K562 (cell line): ENCODE results near the gene TP53I3. TPM values are rescaled to one million over a fixed set of nuclear protein-coding genes. Genes with fewer than 3 reads are reported as not detected.

Experiments
- ARNT ChIP-seq, 2 experiments: fragments of 450-650 bp; IDR thresholded peaks; 2 replicates each; pipeline ENCODE4 v1.6.1; 2016; ENCODE audit warnings: mild to moderate bottlenecking in 1 of 2
- CEBPZ ChIP-seq: fragments of 150-350 bp; IDR thresholded peaks from 2 replicates; pipeline ENCODE4 v1.6.1; 2014; ENCODE audit warnings: low read depth, mild to moderate bottlenecking, low read length, borderline replicate concordance
- CHD2 ChIP-seq: IDR thresholded peaks from 2 replicates; pipeline ENCODE4 v1.6.1; 2011; ENCODE audit warnings: low read depth, low read length
- DDX20 ChIP-seq: fragments of 450-650 bp; IDR thresholded peaks from 2 replicates; pipeline ENCODE4 v1.6.1; 2016; ENCODE audit warnings: missing genetic modification characterization, low read depth, mild to moderate bottlenecking, missing compliant biosample characterization, moderate library complexity
- KLF10 ChIP-seq: fragments of 250-450 bp; sonication (Bioruptor Pico); IDR thresholded peaks from 2 replicates; pipeline ENCODE4 v1.6.1; 2021; ENCODE audit warnings: matching md5 sums
- NBN ChIP-seq: fragments of 450-650 bp; IDR thresholded peaks from 2 replicates; pipeline ENCODE4 v1.6.1; 2016; ENCODE audit warnings: low read depth, mild to moderate bottlenecking
- NKRF ChIP-seq: fragments of 450-650 bp; IDR thresholded peaks from 2 replicates; pipeline ENCODE4 v1.6.1; 2016; ENCODE audit warnings: borderline replicate concordance
- PHB ChIP-seq: fragments of 250-450 bp; sonication (Bioruptor Pico); IDR thresholded peaks from 2 replicates; pipeline ENCODE4 v1.5.0; 2021
- POLR2AphosphoS2 ChIP-seq: IDR thresholded peaks from 2 replicates; pipeline ENCODE4 v1.6.1; 2012; ENCODE audit warnings: low read length, improper control_type of control experiment
- PPARD ChIP-seq: fragments of 250-450 bp; sonication (Bioruptor Pico); IDR thresholded peaks from 2 replicates; pipeline ENCODE4 v1.8.0; 2022; ENCODE audit warnings: inconsistent platforms, mild to moderate bottlenecking, moderate library complexity
- PTTG1 ChIP-seq: fragments of 450-650 bp; IDR thresholded peaks from 2 replicates; pipeline ENCODE4 v1.6.1; 2016; ENCODE audit warnings: low read depth, mild to moderate bottlenecking, missing genetic modification characterization, missing compliant biosample characterization
- RBM17 ChIP-seq: fragments of 200-400 bp; formaldehyde crosslinking; IDR thresholded peaks from 2 replicates; pipeline ENCODE4 v1.6.1; 2017; ENCODE audit warnings: low read depth, mild to moderate bottlenecking, low read length, borderline replicate concordance
- RFX7 ChIP-seq: fragments of 250-450 bp; sonication (Bioruptor Pico); IDR thresholded peaks from 2 replicates; pipeline ENCODE4 v1.5.1; 2021; ENCODE audit warnings: mild to moderate bottlenecking
- SREBF2 ChIP-seq: sonication (generic); formaldehyde crosslinking; IDR thresholded peaks from 2 replicates; pipeline ENCODE4 v1.4.0; 2020; ENCODE audit warnings: mild to moderate bottlenecking, missing genetic modification reagents
- STAG1 ChIP-seq: sonication (generic); formaldehyde crosslinking; IDR thresholded peaks from 2 replicates; pipeline ENCODE4 v1.5.0; 2020; ENCODE audit warnings: missing genetic modification reagents, borderline replicate concordance
- STAT5B ChIP-seq: fragments of 250-450 bp; sonication (Bioruptor Pico); IDR thresholded peaks from 2 replicates; pipeline ENCODE4 v1.8.0; 2021; ENCODE audit warnings: mild to moderate bottlenecking, inconsistent platforms
- TCF7L2 ChIP-seq: fragments of 150-350 bp; IDR thresholded peaks from 2 replicates; pipeline ENCODE4 v1.6.1; 2016; ENCODE audit warnings: low read depth, mild to moderate bottlenecking, low read length, moderate library complexity
- ZFPM2 ChIP-seq: fragments of 250-450 bp; sonication (Bioruptor Pico); IDR thresholded peaks from 2 replicates; pipeline ENCODE4 v1.5.1; 2022; ENCODE audit warnings: mild to moderate bottlenecking
- ZNF165 ChIP-seq: fragments of 250-450 bp; sonication (Bioruptor Pico); IDR thresholded peaks from 2 replicates; pipeline ENCODE4 v1.4.0; 2020; ENCODE audit warnings: borderline replicate concordance
- ZNF184 ChIP-seq: sonication (generic); formaldehyde crosslinking; IDR thresholded peaks from 2 replicates; pipeline ENCODE4 v1.5.0; 2020; ENCODE audit warnings: missing genetic modification reagents
- ZNF197 ChIP-seq: fragments of 200-800 bp; sonication (Bioruptor generic); IDR thresholded peaks from 2 replicates; pipeline ENCODE4 v1.6.1; 2016; ENCODE audit warnings: low read depth, missing genetic modification characterization, missing compliant biosample characterization
- ZNF23 ChIP-seq: fragments of 250-450 bp; sonication (Bioruptor Pico); IDR thresholded peaks from 2 replicates; pipeline ENCODE4 v1.4.0; 2020; ENCODE audit warnings: mild to moderate bottlenecking
- ZNF282 ChIP-seq: sonication (generic); formaldehyde crosslinking; IDR thresholded peaks from 2 replicates; pipeline ENCODE4 v1.8.1; 2023; ENCODE audit warnings: missing genetic modification reagents
- ZNF316 ChIP-seq: fragments of 450-650 bp; IDR thresholded peaks from 2 replicates; pipeline ENCODE4 v1.6.1; 2016
- ZNF507 ChIP-seq: conservative IDR thresholded peaks from 2 replicates; pipeline ENCODE4 v1.6.1; 2017; ENCODE audit warnings: missing genetic modification characterization, missing compliant biosample characterization
- ZNF764 ChIP-seq: fragments of 250-450 bp; sonication (Bioruptor Pico); IDR thresholded peaks from 2 replicates; pipeline ENCODE4 v1.4.0; 2020; ENCODE audit warnings: low read depth, mild to moderate bottlenecking, moderate library complexity
- ZNF766 ChIP-seq: fragments of 200-800 bp; sonication (Bioruptor generic); conservative IDR thresholded peaks from 2 replicates; pipeline ENCODE4 v1.6.1; 2016; ENCODE audit warnings: missing genetic modification characterization, missing compliant biosample characterization
- polyA plus RNA-seq, 8 experiments: library from polyadenylated mRNA; depleted of rRNA in 4 of 8; stranded (reverse) in 5 of 8; unstranded in 3 of 8; fragments of >200 nt; fragmentation: Nextera tagmentation in 2 of 8; fragmentation: Illumina TruSeq in 1 of 8; extraction: Ambion mirVana in 2 of 8; extraction: Trizol in 1 of 8; gene quantifications; 2 replicates each; pipeline versions ENCODE4 v1.2.1 to v1.2.3, GENCODE V29; 2011 to 2014; ENCODE audit warnings: inconsistent platforms in 1 of 8, missing spikeins in 1 of 8
- total RNA-seq, 7 experiments: library from RNA; depleted of rRNA in 6 of 7; stranded (reverse); fragments of >200 nt in 6 of 7; fragmentation: Illumina TruSeq in 2 of 7; extraction: Trizol in 2 of 7; gene quantifications; 2 replicates each; pipeline versions ENCODE4 v1.2.1 to v1.2.3, GENCODE V29; 2011 to 2021; ENCODE audit warnings: low replicate concordance in 1 of 7

TP53I3 gene
- total and polyA plus RNA-seq, 9 of the 15 experiments (the other 6 are each of a cell fraction or from before 2014, with no cell fraction given), result 0.65 to 9.5 (median 5.6) TPM

- TF ChIP-seq PTTG1 (tag), result no peak
- TF ChIP-seq ZNF197, result no peak
- no peak for TF ChIP-seq ZNF184
- TF ChIP-seq KLF10 (CRISPR knock-in tag), result no peak
- TF ChIP-seq TCF7L2, result no peak
- no peak for TF ChIP-seq NBN
- peak; percentile 93 for TF ChIP-seq NKRF
- TF ChIP-seq RBM17, result no peak
- TF ChIP-seq CHD2, result peak; percentile 81
- TF ChIP-seq CEBPZ, result peak; percentile 68; the same call in 1 of the 2 replicates
- no peak for TF ChIP-seq ZNF165 (CRISPR knock-in tag)
- no peak for TF ChIP-seq PPARD (CRISPR knock-in tag)
- 0 out of 2 replicates have a peak, but pooled peaks have one; percentile 58 for TF ChIP-seq PHB (CRISPR knock-in tag)
- no peak for TF ChIP-seq DDX20 (tag)
- TF ChIP-seq RFX7 (CRISPR knock-in tag), result no peak
- peak; percentile 75; the same call in 1 of the 2 replicates for TF ChIP-seq POLR2AphosphoS2
- TF ChIP-seq ZNF282 (CRISPR knock-in tag), result no peak
- TF ChIP-seq STAT5B (CRISPR knock-in tag), result no peak
- TF ChIP-seq ZNF764 (CRISPR knock-in tag), result no peak
- no peak for TF ChIP-seq STAG1 (CRISPR knock-in tag)
- no peak; a peak in 1 of 4 replicates for TF ChIP-seq ARNT (IDR thresholded peaks at IDR 0.05)
- no peak for TF ChIP-seq ZNF766 (CRISPR knock-in tag)
- no peak for TF ChIP-seq ZNF507 (tag)
- TF ChIP-seq SREBF2, result no peak
- TF ChIP-seq ZFPM2, result no peak
- TF ChIP-seq ZNF23 (CRISPR knock-in tag), result no peak
- no peak for TF ChIP-seq ZNF316
Measured at GRCh38 chr2:24046930-24047702, 37.5 kb downstream of the TP53I3 start, which contains the start of gene WDCP (continued).
